Hindlimb muscle (tissue), 1 donor: ENCODE data around the gene DPYD. TPM values are rescaled to one million over a fixed set of nuclear protein-coding genes. Genes with fewer than 3 reads are reported as not detected.
A peak's percentile ranks its signal among the peaks of the same experiment; 100 is the strongest.
"Not testable (repeated sequence)": the region's sequence is repeated elsewhere in the genome, so short reads cannot be mapped to it uniquely, and the experiment has no call there.

Experiments used
- DNase-seq: peaks from one replicate; pipeline ENCODE4 v3.0.0-alpha.2; 2013
- polyA plus RNA-seq: library from polyadenylated mRNA; unstranded; fragments of 120-200 nt; gene quantifications from one replicate; pipeline ENCODE4 v1.2.1, GENCODE V29; 2013; ENCODE audit not compliant: insufficient read length

DPYD gene
- polyA plus RNA-seq, 1 donor = 8.3 TPM

DNA sequence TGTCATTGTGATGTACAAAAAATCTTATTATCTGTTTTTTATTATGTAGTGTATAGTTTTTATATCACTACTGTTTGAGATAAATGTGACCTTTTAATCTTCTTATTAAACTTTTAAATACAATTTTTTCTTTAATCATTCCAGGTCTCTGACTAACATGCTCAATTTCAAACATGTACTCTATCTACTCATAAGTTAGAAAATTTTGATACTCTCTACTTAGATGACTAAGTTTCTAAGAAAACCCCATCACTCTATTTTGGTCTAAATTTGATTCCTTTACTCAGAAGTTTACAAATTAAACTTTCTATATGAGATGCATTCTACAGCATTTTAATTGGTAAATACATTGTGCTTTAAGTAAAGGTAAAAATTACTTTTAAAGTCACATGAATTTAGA, 655.2 kb downstream of the DPYD start:
- no peak for DNase-seq

DNA sequence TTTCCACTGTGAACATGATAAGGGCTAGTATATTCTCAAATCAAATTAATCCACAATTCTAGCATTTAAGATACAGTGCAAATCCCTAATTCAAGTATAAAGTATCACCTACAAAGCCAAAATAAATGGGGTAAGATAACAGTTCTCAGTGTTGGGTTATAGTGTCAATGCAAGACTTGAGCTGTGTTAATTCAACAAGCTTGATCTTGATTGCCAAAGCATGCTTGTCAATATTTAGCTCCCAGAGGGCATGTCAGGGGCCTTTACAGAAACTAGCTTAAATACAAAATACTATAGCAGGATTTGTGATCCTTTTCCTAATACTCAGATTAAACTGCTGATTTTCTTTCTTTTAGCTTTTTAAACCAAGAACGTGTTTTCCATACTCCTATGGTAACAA, 658.0 kb downstream of the DPYD start:
- DNase-seq = no peak

GRCh38 chr1:97258597-97258996, 662.2 kb downstream of the DPYD start:
- no peak for DNase-seq

DNA sequence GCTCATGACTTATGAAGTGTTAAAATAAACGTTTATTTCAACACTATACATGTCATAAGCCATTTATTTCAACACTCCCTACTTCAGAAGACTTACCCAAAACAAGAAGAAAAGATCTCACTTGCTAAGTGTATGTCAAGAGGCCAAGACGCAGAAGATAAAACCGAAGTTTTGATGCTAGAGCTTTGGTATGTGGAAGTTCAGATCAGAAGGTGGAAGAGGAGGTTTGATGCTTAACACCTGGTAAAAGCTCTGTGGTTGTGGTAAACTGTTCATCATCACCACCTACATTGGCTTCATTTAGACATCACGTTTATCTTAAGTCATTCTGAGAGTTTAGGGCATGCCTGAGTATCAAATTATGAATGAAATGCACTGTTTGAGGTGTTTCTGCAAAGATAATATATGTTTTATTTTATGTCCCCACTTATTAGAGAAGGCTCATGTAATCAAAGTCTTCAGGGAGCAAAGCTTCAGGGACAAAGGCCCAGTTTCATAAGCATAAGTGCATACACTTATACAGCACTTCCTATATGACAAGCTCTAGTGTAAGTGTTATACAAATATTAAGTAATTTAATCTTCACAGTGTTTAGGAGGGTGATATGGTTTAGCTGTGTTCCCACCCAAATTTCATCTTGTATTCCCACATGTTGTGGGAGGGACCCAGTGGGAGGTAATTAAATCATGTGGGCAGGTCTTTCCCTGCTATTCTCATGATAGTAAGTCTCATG, 665.9 kb downstream of the DPYD start:
- DNase-seq = no peak

- DNase-seq = no peak
These were observed 667.9 kb downstream of the DPYD start for GRCh38 chr1:97252925-97253324.

- no peak for DNase-seq
These were observed 668.8 kb downstream of the DPYD start for GRCh38 chr1:97252076-97252475.

DNA sequence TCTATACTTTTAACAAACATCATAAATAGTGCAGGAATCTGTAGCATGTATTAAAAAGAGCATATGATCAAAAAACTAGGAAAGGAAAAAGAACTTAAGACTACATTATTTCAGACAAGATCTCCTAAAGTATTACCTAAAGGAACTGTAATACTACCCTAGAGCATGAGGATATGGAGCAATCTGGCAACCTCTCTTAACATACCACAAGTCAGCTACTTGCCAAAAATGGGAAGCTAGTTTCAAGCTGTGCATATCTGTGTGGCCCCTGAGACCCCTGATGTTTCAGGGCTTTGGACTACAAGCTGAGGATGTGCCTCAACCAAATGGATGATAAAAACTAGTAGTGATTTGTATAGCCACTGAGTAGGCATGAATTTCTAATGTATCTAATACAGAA, 673.6 kb downstream of the DPYD start:
- DNase-seq = no peak

GRCh38 chr1:97245682-97246081, 675.2 kb downstream of the DPYD start:
- DNase-seq = no peak

GRCh38 chr1:97245026-97245425, 675.8 kb downstream of the DPYD start:
- DNase-seq = no peak

DNA sequence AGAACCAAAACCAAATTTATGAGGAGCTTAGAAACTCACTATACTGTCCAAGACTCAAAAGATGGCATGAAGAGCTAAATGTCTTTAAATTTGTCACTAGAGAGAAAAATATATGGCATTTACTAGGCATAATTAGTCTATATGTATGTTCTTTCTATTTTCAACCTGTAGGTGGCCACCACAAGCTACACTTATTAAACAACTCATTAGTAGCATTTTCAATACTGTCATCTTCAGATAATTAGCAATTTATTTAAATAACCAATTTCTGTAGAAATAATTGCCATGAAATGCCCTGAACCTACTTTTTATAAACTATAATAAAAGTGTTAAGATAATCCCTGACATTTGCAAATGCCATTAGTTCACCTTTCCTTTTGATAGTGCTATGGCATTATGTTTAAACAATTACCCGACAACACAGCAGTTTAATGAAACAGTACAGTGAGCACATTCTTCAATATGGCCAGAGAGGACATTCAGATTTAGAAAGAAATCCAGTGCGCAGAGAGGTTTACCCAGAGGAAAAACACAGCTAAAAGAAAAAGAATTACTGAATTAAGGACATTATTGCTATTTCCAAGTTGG, 676.8 kb downstream of the DPYD start:
- no peak for DNase-seq

GRCh38 chr1:97238816-97239215, 682.0 kb downstream of the DPYD start:
- no peak for DNase-seq

- not testable (repeated sequence) for DNase-seq
These were observed 689.5 kb downstream of the DPYD start for GRCh38 chr1:97231354-97231753.

GRCh38 chr1:97212671-97213070, 708.2 kb downstream of the DPYD start:
- no peak for DNase-seq

GRCh38 chr1:97210307-97210706, 710.5 kb downstream of the DPYD start:
- DNase-seq = no peak

DNA sequence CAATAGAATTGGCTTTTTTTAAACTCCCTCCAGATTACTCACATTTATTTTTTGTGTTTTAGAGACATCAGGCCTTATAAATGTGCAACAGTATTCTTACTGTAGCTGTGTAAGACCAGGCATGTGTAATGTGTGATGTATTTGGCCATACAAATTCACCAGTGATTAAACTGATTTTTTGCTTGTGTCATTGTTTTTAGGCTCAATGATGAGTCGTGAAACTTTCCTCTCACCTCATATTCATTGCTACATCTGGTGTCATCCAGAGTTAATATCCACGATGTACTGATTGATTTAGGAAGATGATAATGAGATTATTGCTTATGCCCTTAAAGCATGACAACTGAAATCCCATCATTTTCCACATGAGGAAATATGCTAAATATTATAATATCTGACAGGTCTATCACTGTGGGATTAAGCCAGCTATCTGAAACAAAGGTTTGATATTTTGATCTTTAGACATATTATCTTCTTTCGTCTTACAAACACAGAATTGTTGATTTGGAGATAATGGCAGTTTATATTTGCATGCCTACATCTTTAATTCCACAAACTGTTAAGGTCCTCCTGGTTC, 711.4 kb downstream of the DPYD start:
- DNase-seq = no peak

GRCh38 chr1:97207868-97208267, 713.0 kb downstream of the DPYD start:
- DNase-seq = no peak

GRCh38 chr1:97204468-97204867, 716.4 kb downstream of the DPYD start:
- DNase-seq = peak; percentile 23

DNA sequence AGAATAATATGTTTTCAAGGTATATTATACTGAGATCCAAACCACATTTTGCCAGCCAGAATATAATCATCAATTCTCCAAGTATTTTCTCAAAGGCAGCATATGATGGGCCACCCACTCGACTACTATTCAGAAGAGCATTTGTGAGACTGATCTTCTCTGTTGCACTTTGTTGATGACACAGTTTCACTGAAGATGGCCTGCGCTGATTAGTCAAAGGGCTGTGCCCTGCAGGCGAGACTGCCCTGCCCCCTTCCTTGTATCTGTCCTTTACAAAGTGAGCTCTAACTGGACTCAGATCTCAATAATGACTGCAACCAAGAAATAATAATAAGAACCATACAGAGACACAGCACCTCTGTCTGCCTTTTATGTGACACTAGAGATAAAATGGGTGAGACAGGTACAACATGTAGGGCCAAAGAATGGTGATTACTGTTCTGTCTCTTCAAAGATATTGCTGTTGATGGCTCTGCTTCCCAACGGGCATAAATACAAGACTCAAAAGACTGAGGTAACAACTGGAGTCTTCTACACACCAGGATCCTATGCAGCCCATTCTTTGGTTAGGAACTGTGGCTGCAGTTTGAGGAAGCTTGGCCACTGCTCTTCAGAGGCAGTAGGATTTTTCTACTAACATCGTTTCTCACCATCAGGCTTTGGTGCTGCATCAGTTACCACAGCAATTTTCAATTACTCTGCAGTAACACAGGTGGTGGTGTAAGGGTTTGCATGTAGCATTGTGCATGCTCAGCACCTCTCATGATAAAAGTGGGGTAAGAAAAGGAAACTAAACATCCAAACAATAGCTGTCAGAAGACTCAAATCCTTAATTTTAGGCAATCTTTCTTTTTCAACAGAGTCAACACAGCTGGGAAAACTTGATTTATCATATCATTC, 718.1 kb downstream of the DPYD start:
- DNase-seq = no peak

DNA sequence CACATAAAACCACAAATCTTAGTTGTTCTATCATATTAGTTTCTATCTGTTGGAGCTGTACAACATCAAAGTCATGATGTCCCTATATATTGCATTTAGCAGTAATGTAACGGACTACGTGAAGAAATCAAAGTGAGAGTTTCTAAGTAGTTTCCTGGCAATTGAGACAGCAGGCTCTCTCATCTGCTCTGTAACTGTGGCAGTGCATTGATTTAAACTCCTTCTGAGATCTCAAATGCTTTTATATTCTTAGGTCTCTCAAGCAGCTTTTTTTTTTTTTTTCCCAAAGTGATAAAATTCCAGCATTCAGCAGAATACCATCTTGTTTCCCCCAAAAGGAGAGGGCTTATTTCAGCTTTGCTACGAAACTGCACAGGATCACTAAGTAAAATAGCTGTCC, 719.2 kb downstream of the DPYD start:
- DNase-seq = no peak

GRCh38 chr1:97200595-97200994, 720.2 kb downstream of the DPYD start:
- DNase-seq = no peak

DNA sequence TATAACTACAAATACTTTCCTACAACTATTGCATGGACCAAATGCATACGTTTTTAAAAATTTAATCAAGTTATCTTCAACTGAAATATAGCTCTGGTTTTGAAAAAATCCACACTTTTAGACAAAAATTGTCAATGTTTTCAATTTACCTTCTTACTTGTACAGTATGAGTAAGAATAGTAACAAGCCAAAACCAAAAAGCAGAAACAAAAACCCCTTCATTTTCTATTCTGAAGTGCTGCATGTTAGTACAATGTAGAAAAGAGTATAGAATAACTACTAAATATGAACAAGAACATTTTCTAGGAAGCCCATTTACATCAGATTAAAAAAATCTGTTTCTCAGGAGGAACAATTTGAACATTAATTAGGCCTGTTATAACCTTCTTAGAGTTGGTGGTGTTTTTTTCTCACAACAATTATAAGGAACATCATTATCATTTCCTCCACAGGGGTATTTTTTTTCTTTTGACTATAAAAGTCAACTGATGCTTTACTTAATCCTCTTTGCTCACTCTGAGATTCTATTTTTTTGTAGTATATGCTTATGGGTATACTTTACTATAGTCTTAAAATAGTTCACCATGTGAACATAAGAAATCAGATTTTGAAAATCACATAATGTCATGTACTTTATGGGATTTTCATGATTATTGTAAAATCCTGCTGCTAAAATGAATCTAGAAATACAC, 723.9 kb downstream of the DPYD start:
- no peak for DNase-seq

- peak; percentile 30 for DNase-seq
These were observed 727.8 kb downstream of the DPYD start for GRCh38 chr1:97192872-97193572.
